SK-N-SH treated with all-trans-retinoic acid at 6 μM for 48 hours (cell line): ENCODE data around the gene EMC10.
"Not testable (repeated sequence)": the region's sequence is repeated elsewhere in the genome, so short reads cannot be mapped to it uniquely, and the experiment has no call there.

ENCODE experiments used
- ATAC-seq: fragments of 200-7000 bp; cut with Tn5 transposase; 3 replicates; pipeline ENCODE4 v1.9.1; 2020; ENCODE audit warnings: mild to moderate bottlenecking, moderate library complexity
- ARNTL ChIP-seq: fragments of 450-650 bp; formaldehyde crosslinking; IDR thresholded peaks from 2 replicates; pipeline ENCODE4 v1.5.0; 2020; ENCODE audit warnings: low read depth, mild to moderate bottlenecking, moderate library complexity, borderline replicate concordance
- BACH2 ChIP-seq: fragments of 250-450 bp; sonication (Bioruptor Pico); IDR thresholded peaks from 2 replicates; pipeline ENCODE4 v1.9.0; 2021; ENCODE audit warnings: mild to moderate bottlenecking, borderline replicate concordance
- CSDC2 ChIP-seq: fragments of 250-450 bp; sonication (Bioruptor Pico); IDR thresholded peaks from 2 replicates; pipeline ENCODE4 v1.5.0; 2020; ENCODE audit warnings: mild to moderate bottlenecking, moderate library complexity
- ESRRG ChIP-seq: fragments of 250-450 bp; sonication (Bioruptor Pico); IDR thresholded peaks from 2 replicates; pipeline ENCODE4 v1.6.1; 2021; ENCODE audit warnings: mild to moderate bottlenecking
- GLIS3 ChIP-seq: fragments of 250-450 bp; sonication (Bioruptor Pico); IDR thresholded peaks from 2 replicates; pipeline ENCODE4 v1.5.0; 2020; ENCODE audit warnings: mild to moderate bottlenecking, moderate library complexity
- ISL1 ChIP-seq: fragments of 250-450 bp; sonication (Bioruptor Pico); IDR thresholded peaks from 2 replicates; pipeline ENCODE4 v2.1.2; 2022; ENCODE audit warnings: mild to moderate bottlenecking, moderate library complexity
- OSR1 ChIP-seq: fragments of 250-450 bp; sonication (Bioruptor Pico); IDR thresholded peaks from 2 replicates; pipeline ENCODE4 v1.8.0; 2022; ENCODE audit warnings: moderate library complexity, mild to moderate bottlenecking, inconsistent platforms
- PPARA ChIP-seq: fragments of 250-450 bp; sonication (Bioruptor Pico); IDR thresholded peaks from 2 replicates; pipeline ENCODE4 v1.5.0; 2020; ENCODE audit warnings: mild to moderate bottlenecking, borderline replicate concordance
- RARB ChIP-seq: fragments of 250-450 bp; sonication (Bioruptor Pico); IDR thresholded peaks from 2 replicates; pipeline ENCODE4 v1.8.0; 2021; ENCODE audit warnings: mild to moderate bottlenecking, moderate library complexity
- SNAI2 ChIP-seq: fragments of 250-450 bp; sonication (Bioruptor Pico); IDR thresholded peaks from 2 replicates; pipeline ENCODE4 v1.5.0; 2020; ENCODE audit warnings: mild to moderate bottlenecking, moderate library complexity
- TCF4 ChIP-seq: fragments of 250-450 bp; sonication (Bioruptor Pico); IDR thresholded peaks from 2 replicates; pipeline ENCODE4 v1.8.0; 2021; ENCODE audit warnings: mild to moderate bottlenecking, moderate library complexity, borderline replicate concordance
- TOX ChIP-seq: fragments of 250-450 bp; sonication (Bioruptor Pico); IDR thresholded peaks from 2 replicates; pipeline ENCODE4 v1.8.0; 2021; ENCODE audit warnings: mild to moderate bottlenecking, moderate library complexity, borderline replicate concordance
- ZC3H10 ChIP-seq: fragments of 250-450 bp; sonication (Bioruptor Pico); IDR thresholded peaks from 2 replicates; pipeline ENCODE4 v1.5.1; 2021; ENCODE audit warnings: mild to moderate bottlenecking, moderate library complexity
- ZFP3 ChIP-seq: fragments of 250-450 bp; sonication (Bioruptor Pico); IDR thresholded peaks from 2 replicates; pipeline ENCODE4 v1.5.0; 2020; ENCODE audit warnings: mild to moderate bottlenecking, moderate library complexity
- ZNF565 ChIP-seq: fragments of 450-650 bp; formaldehyde crosslinking; conservative IDR thresholded peaks from 2 replicates; pipeline ENCODE4 v1.5.0; 2020; ENCODE audit warnings: low read depth, mild to moderate bottlenecking, moderate library complexity
- ZNF70 ChIP-seq: fragments of 450-650 bp; formaldehyde crosslinking; IDR thresholded peaks from 2 replicates; pipeline ENCODE4 v1.5.0; 2020; ENCODE audit warnings: mild to moderate bottlenecking, moderate library complexity
- ZNF8 ChIP-seq: fragments of 450-650 bp; formaldehyde crosslinking; IDR thresholded peaks from 2 replicates; pipeline ENCODE4 v1.5.0; 2020; ENCODE audit warnings: mild to moderate bottlenecking, moderate library complexity
- TF ChIP-seq, protein P1 (sequence below): fragments of 250-450 bp; sonication (Bioruptor Pico); IDR thresholded peaks from 2 replicates; pipeline ENCODE4 v1.8.0; 2021; ENCODE audit warnings: low read depth, mild to moderate bottlenecking, moderate library complexity, borderline replicate concordance
- TF ChIP-seq, protein P2 (sequence below): fragments of 250-450 bp; sonication (Bioruptor Pico); IDR thresholded peaks from 2 replicates; pipeline ENCODE4 v1.5.0; 2020; ENCODE audit warnings: mild to moderate bottlenecking, moderate library complexity
- TF ChIP-seq, protein P3 (sequence below): fragments of 250-450 bp; sonication (Bioruptor Pico); IDR thresholded peaks from 2 replicates; pipeline ENCODE4 v1.5.1; 2021; ENCODE audit warnings: mild to moderate bottlenecking, moderate library complexity
- TF ChIP-seq, protein P4 (sequence below): fragments of 250-450 bp; sonication (Bioruptor Pico); IDR thresholded peaks from 2 replicates; pipeline ENCODE4 v1.5.1; 2020; ENCODE audit warnings: low read depth, mild to moderate bottlenecking, moderate library complexity
- TF ChIP-seq, protein P5 (sequence below): fragments of 250-450 bp; sonication (Bioruptor Pico); IDR thresholded peaks from 2 replicates; pipeline ENCODE4 v1.8.0; 2020; ENCODE audit warnings: mild to moderate bottlenecking, moderate library complexity, borderline replicate concordance

EMC10 gene

DNA sequence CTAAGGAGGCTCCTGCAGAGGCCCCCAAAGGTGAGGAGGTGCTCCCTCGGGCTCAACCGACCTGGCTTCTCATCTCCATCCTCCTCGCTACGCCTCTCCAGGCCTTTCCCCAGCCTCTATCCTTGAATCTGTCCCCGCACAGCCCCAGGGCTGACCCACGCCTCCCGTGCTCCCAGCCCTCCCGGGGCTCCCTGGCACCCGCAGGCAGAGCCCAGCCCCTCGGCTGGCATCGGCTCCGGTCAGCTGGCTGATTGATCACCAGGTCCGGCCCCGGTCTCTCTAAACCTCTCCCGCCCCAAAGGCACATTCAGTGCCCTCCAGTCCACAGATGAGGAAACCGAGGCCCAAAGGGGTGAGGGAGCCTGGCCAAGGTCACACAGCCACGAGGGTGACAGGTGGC is 41.1 kb upstream of the EMC10 start:
- ATAC-seq: no peak
- TF ChIP-seq SNAI2 (CRISPR knock-in tag): no peak
- TF ChIP-seq ARNTL (CRISPR knock-in tag): no peak
- TF ChIP-seq BACH2 (CRISPR knock-in tag): no peak
- TF ChIP-seq ZFP3 (CRISPR knock-in tag): no peak
- TF ChIP-seq, protein P1, sequence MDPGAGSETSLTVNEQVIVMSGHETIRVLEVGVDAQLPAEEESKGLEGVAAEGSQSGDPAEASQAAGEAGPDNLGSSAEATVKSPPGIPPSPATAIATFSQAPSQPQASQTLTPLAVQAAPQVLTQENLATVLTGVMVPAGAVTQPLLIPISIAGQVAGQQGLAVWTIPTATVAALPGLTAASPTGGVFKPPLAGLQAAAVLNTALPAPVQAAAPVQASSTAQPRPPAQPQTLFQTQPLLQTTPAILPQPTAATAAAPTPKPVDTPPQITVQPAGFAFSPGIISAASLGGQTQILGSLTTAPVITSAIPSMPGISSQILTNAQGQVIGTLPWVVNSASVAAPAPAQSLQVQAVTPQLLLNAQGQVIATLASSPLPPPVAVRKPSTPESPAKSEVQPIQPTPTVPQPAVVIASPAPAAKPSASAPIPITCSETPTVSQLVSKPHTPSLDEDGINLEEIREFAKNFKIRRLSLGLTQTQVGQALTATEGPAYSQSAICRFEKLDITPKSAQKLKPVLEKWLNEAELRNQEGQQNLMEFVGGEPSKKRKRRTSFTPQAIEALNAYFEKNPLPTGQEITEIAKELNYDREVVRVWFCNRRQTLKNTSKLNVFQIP: no peak
- TF ChIP-seq ZNF8 (CRISPR knock-in tag): no peak
- no peak for TF ChIP-seq TOX
- no peak for TF ChIP-seq ESRRG
- TF ChIP-seq GLIS3: no peak
- TF ChIP-seq, protein P2, sequence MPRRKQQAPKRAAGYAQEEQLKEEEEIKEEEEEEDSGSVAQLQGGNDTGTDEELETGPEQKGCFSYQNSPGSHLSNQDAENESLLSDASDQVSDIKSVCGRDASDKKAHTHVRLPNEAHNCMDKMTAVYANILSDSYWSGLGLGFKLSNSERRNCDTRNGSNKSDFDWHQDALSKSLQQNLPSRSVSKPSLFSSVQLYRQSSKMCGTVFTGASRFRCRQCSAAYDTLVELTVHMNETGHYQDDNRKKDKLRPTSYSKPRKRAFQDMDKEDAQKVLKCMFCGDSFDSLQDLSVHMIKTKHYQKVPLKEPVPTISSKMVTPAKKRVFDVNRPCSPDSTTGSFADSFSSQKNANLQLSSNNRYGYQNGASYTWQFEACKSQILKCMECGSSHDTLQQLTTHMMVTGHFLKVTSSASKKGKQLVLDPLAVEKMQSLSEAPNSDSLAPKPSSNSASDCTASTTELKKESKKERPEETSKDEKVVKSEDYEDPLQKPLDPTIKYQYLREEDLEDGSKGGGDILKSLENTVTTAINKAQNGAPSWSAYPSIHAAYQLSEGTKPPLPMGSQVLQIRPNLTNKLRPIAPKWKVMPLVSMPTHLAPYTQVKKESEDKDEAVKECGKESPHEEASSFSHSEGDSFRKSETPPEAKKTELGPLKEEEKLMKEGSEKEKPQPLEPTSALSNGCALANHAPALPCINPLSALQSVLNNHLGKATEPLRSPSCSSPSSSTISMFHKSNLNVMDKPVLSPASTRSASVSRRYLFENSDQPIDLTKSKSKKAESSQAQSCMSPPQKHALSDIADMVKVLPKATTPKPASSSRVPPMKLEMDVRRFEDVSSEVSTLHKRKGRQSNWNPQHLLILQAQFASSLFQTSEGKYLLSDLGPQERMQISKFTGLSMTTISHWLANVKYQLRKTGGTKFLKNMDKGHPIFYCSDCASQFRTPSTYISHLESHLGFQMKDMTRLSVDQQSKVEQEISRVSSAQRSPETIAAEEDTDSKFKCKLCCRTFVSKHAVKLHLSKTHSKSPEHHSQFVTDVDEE (CRISPR knock-in tag): no peak
- no peak for TF ChIP-seq OSR1 (CRISPR knock-in tag)
- TF ChIP-seq ZC3H10 (CRISPR knock-in tag): no peak
- TF ChIP-seq ZNF70: no peak

DNA sequence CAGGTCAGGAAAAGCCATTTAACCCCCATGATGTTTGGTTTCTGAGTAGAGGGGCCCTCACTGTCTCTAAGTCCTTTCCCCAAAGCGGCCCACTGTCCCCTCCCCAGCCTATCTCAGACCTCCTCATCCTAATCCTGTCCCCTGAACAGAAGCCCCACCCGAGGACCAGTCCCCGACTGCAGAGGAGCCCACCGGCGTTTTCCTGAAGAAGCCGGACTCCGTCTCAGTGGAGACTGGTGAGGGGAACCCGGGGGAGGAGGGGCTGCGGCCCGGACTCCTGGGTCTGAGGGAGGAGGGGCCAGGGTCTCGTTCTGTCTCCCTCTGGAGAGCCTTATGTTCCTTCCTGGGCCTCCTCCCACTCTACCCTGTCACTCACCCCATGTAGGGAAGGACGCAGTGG is 40.7 kb upstream of the EMC10 start:
- no peak for ATAC-seq

DNA sequence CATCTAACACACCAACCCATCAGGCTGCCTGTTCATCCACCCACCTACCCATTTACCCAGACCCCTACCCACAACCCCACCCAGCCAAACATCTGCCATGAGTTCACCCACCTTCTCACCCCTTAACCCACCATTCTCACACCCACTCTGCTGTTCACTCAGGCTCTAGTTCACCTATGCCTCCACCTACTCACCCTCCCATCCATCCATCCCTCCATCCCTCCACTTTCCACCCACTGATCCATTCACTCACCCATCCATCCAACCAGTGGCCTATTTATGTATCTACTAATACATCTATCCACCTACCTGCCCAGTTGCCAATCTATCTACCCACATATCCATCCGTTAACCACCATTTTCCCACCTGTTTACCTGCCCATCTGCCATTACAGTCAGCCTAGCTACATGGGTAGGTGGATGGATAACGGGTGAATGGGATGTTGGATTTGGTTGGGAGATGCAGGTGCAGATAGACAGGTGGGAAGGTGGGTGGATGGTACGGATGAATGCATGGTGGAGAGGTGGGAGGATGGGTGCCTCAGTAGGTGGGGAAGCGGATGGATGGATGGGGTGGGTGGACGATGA is 38.4 kb upstream of the EMC10 start:
- TF ChIP-seq, protein P3, sequence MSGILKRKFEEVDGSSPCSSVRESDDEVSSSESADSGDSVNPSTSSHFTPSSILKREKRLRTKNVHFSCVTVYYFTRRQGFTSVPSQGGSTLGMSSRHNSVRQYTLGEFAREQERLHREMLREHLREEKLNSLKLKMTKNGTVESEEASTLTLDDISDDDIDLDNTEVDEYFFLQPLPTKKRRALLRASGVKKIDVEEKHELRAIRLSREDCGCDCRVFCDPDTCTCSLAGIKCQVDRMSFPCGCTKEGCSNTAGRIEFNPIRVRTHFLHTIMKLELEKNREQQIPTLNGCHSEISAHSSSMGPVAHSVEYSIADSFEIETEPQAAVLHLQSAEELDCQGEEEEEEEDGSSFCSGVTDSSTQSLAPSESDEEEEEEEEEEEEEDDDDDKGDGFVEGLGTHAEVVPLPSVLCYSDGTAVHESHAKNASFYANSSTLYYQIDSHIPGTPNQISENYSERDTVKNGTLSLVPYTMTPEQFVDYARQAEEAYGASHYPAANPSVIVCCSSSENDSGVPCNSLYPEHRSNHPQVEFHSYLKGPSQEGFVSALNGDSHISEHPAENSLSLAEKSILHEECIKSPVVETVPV: no peak
- TF ChIP-seq, protein P4, sequence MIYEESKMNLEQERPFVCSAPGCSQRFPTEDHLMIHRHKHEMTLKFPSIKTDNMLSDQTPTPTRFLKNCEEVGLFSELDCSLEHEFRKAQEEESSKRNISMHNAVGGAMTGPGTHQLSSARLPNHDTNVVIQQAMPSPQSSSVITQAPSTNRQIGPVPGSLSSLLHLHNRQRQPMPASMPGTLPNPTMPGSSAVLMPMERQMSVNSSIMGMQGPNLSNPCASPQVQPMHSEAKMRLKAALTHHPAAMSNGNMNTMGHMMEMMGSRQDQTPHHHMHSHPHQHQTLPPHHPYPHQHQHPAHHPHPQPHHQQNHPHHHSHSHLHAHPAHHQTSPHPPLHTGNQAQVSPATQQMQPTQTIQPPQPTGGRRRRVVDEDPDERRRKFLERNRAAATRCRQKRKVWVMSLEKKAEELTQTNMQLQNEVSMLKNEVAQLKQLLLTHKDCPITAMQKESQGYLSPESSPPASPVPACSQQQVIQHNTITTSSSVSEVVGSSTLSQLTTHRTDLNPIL (CRISPR knock-in tag): no peak
- TF ChIP-seq TCF4 (CRISPR knock-in tag) (no peak), OSR1 (CRISPR knock-in tag) (no peak), CSDC2 (CRISPR knock-in tag) (no peak), ISL1 (CRISPR knock-in tag) (no peak), ESRRG (no peak), ZNF70 (no peak), ARNTL (CRISPR knock-in tag) (no peak), SNAI2 (CRISPR knock-in tag) (no peak), GLIS3 (no peak), RARB (CRISPR knock-in tag) (no peak), PPARA (CRISPR knock-in tag) (no peak)
- TF ChIP-seq, protein P5, sequence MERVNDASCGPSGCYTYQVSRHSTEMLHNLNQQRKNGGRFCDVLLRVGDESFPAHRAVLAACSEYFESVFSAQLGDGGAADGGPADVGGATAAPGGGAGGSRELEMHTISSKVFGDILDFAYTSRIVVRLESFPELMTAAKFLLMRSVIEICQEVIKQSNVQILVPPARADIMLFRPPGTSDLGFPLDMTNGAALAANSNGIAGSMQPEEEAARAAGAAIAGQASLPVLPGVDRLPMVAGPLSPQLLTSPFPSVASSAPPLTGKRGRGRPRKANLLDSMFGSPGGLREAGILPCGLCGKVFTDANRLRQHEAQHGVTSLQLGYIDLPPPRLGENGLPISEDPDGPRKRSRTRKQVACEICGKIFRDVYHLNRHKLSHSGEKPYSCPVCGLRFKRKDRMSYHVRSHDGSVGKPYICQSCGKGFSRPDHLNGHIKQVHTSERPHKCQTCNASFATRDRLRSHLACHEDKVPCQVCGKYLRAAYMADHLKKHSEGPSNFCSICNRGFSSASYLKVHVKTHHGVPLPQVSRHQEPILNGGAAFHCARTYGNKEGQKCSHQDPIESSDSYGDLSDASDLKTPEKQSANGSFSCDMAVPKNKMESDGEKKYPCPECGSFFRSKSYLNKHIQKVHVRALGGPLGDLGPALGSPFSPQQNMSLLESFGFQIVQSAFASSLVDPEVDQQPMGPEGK (CRISPR knock-in tag): no peak
- TF ChIP-seq, protein P2 (CRISPR knock-in tag): no peak
- no peak for ATAC-seq

More for the DNA sequence above, 40.7 kb upstream of the EMC10 start:
- TF ChIP-seq GLIS3: no peak
- TF ChIP-seq ZNF565 (CRISPR knock-in tag): no peak
- TF ChIP-seq TOX: no peak

DNA sequence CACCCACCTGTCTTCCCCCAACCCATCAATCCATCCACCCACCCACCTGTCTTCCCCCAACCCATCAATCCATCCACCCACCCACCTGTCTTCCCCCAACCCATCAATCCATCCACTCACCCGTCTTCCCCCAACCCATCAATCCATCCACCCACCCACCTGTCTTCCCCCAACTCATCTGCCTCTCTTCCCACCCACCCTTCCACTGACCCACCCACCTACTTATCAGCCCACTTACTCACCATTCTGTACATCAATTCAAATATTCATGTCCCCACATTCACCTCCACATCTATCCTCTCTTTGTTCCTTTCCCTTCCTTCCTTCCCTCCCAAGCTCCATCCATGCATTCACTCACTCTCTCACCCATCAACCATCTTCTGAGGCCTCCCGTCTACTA is 37.2 kb upstream of the EMC10 start:
- ATAC-seq: not testable (repeated sequence)
